ENCODE data around the gene GTF2IRD1.
"Not testable (repeated sequence)": the region's sequence is repeated elsewhere in the genome, so short reads cannot be mapped to it uniquely, and the experiment has no call there.

The GTF2IRD1 gene

GRCh38 chr7:74516214-74516613 is 62.5 kb downstream of the GTF2IRD1 start:
- no peak for DNase-seq (ENCODE audit: low spot score)

GRCh38 chr7:74518041-74518440 is 64.3 kb downstream of the GTF2IRD1 start:
- no peak for DNase-seq (ENCODE audit: low spot score)

- DNase-seq (ENCODE audit: low spot score) = no peak
Measured at GRCh38 chr7:74518654-74519053, 64.9 kb downstream of the GTF2IRD1 start.

- DNase-seq (ENCODE audit: low spot score) = no peak
Measured at GRCh38 chr7:74519395-74519794, 65.7 kb downstream of the GTF2IRD1 start.

GRCh38 chr7:74521855-74522254 is 68.1 kb downstream of the GTF2IRD1 start:
- DNase-seq (ENCODE audit: low spot score) = no peak

GRCh38 chr7:74522281-74522905 is 68.7 kb downstream of the GTF2IRD1 start:
- DNase-seq (ENCODE audit: low spot score) = no peak

- no peak for DNase-seq (ENCODE audit: low spot score)
Measured at GRCh38 chr7:74523015-74523414, 69.3 kb downstream of the GTF2IRD1 start.

- DNase-seq (ENCODE audit: low spot score) = no peak
Measured at GRCh38 chr7:74525140-74525539, 71.4 kb downstream of the GTF2IRD1 start.

GRCh38 chr7:74525881-74526280 is 72.2 kb downstream of the GTF2IRD1 start:
- peak; percentile 84 for DNase-seq (ENCODE audit: low spot score)

- DNase-seq (ENCODE audit: low spot score) = no peak
Measured at GRCh38 chr7:74526780-74527179, 73.1 kb downstream of the GTF2IRD1 start.

- no peak for DNase-seq (ENCODE audit: low spot score)
Measured at GRCh38 chr7:74527842-74528241, 74.1 kb downstream of the GTF2IRD1 start.

- not testable (repeated sequence) for DNase-seq (ENCODE audit: low spot score)
Measured at GRCh38 chr7:74528773-74529172, 75.1 kb downstream of the GTF2IRD1 start.

GRCh38 chr7:74535951-74536356 is 82.2 kb downstream of the GTF2IRD1 start:
- DNase-seq (ENCODE audit: low spot score) = no peak

GRCh38 chr7:74541937-74542336 is 88.2 kb downstream of the GTF2IRD1 start:
- DNase-seq (ENCODE audit: low spot score) = not testable (repeated sequence)

GRCh38 chr7:74542558-74543117 is 88.9 kb downstream of the GTF2IRD1 start:
- DNase-seq (ENCODE audit: low spot score) = no peak

- DNase-seq (ENCODE audit: low spot score) = peak; percentile 83
Measured at GRCh38 chr7:74544706-74545469, 91.2 kb downstream of the GTF2IRD1 start.

- no peak for DNase-seq (ENCODE audit: low spot score)
Measured at GRCh38 chr7:74545921-74546320, 92.2 kb downstream of the GTF2IRD1 start.

- DNase-seq (ENCODE audit: low spot score) = not testable (repeated sequence)
Measured at GRCh38 chr7:74553596-74554012, 99.9 kb downstream of the GTF2IRD1 start.

- DNase-seq (ENCODE audit: low spot score) = no peak
Measured at GRCh38 chr7:74554178-74554577, 100.5 kb downstream of the GTF2IRD1 start.

GRCh38 chr7:74560086-74560719 is 106.5 kb downstream of the GTF2IRD1 start:
- DNase-seq (ENCODE audit: low spot score) = no peak

- DNase-seq (ENCODE audit: low spot score) = no peak
Measured at GRCh38 chr7:74561898-74562613, 108.3 kb downstream of the GTF2IRD1 start.

- DNase-seq (ENCODE audit: low spot score) = not testable (repeated sequence)
Measured at GRCh38 chr7:74563639-74564038, 109.9 kb downstream of the GTF2IRD1 start.
